Stimulated activated CD8-positive, alpha-beta memory T cell treated with anti-CD3 and anti-CD28 coated beads, Interleukin-7, amount 100 ng/mL, for 4 hours (primary cell): ENCODE data around the gene OAS2.

Source experiments
- DNase-seq, 2 donors: peaks; one replicate each; pipeline ENCODE4 v3.0.0-alpha.2; 2020; ENCODE audit warnings: low read depth in 2 of 2

The OAS2 gene

DNA sequence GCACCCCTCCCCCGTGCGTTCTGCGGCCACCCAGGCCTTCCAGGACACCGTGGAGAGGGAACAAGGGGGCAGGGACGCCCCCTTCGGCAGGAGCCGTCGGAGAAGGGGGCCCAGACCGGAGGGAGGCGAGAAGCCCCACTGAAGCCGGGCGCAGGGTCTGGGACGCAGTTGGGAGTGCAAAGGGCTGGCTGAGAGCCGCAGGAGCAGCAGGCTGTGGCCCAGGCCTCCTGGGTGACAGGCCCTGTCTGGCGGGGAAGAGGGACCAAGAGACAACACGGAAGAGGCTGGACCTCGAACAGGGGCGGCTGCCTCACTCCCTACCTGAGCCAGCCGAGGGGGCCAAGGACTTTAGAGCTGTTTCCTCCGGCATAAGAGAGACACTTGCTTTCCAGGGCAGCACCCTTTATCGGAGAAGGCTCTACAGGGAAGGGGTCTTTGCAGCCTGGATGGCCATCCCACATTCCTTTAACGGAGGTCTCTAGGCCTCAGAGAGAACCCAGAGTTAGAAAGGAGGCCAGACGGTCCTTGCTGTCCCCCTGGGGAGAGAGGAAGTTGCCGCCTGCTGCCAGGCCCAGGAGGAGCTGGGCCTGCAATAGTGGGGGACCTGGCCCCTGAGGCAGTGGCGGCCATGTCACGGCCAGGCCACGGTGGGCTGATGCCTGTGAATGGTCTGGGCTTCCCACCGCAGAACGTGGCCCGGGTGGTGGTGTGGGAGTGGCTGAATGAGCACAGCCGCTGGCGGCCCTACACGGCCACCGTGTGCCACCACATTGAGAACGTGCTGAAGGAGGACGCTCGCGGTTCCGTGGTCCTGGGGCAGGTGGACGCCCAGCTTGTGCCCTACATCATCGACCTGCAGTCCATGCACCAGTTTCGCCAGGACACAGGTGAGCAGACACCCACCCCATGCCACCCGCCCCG is 79.5 kb downstream of the OAS2 start:
- DNase-seq = no peak

DNA sequence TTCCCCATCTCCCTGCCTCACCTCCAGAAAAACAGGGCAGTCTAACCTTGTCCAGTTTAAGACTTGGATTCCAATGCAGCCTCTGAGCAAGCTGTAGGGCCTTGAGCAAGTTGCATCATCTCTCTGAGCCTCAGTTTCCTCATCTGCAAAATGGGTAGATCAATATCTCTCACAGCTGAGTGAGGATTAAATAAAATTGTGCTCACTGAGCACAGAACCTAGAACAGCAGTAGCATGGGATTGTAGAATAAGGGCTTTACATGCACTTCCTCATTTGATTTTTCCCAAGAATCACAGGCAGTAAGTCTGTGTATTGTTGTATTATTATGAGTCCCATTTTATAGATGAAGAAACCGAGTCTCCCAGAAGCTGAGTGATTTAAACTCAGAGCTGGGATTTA is 80.2 kb downstream of the OAS2 start:
- no peak for DNase-seq

DNA sequence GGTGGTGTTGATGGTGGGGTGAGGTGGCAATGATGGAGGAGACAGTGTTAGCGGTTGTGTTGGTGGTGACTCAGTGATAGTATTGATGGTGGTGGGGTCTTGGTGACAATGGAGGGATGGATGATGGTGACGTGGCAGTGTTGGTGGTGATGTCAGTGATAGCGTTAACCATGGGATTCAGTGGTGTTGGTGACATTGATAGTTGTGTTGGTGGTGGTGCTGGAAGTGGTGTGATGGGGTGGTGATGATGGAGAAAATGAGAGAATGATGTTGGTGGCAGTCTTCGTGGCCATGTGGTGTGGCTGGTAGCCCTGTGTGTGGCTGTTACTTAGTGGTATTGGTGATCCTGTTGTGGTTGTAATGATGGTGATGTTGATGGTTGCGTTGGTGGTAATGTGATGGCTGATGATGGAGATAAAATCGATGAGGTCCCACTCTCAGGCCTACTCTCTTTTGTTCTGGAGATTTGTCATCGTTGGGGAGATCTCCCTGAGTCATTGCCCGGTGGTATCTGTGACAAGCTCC is 80.8 kb downstream of the OAS2 start:
- no peak for DNase-seq

DNA sequence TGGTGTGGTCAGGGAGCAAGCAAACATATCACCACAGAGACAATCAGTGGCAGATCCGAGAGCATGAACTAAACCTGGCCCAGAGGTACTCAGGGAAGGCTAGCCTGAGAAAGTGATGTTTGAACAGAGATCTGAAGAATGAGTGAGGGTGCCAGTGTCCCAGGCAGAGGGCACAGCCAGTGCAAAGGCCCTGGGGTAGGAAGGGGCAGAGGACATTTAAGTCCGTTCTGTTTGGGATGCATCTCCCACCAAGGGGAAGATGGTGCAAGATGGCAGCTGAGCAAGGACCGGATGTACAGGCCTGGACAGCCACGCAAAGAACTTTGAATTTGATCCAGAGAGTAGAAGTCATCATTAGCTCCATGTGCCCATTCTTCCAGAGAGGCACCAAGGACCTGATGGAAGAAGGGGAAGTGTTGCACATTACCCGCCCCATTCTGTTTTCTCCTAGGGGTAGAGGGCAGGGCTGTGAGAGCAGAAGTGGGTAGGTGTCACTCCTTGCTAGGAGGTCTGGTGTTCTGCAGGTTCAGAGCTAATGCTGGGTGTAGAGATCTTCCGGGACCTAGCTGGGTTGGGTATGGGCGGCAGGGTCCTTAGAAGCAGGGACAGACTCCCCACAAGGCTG is 82.1 kb downstream of the OAS2 start:
- DNase-seq = no peak

DNA sequence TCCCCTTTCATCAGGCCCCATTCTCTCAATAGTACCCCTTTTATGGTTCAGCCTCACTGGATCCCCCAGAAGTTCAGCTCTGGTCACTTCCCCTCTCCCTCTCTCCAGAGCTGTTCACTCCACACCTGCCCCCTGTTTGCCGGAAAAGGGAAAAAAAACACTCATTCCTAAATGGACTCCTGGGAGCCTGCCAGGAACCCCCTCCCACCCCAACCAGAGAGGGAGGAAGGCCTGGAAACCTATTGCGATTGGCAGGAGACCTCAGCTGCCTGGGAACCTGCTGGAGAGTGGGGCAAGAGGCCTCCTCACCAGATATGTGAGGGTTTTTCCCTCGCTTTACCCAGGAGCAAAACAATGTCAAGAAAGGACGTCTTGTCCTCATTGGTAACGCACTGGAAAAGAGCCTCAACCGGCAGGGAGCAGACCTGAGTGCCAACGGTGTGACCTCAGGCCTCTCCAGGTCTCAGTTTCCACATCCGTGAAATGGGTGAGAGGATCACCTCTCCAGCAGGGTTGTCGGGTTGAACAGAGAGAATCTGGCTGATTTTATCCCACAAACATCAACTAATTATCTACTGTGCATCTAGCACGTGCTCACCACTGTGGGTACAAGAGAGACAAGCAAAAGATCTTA is 82.9 kb downstream of the OAS2 start:
- no peak for DNase-seq
